NCI-H345 treated with DMSO at 0.1 percent for 48 hours (cell line): Measurements from ENCODE around the gene PTMA.

Source experiments
- DNase-seq: peaks from one replicate; lab custom pipeline; 2025; ENCODE audit not compliant: unreplicated experiment; lab: John Stamatoyannopoulos, UW

PTMA gene

DNA sequence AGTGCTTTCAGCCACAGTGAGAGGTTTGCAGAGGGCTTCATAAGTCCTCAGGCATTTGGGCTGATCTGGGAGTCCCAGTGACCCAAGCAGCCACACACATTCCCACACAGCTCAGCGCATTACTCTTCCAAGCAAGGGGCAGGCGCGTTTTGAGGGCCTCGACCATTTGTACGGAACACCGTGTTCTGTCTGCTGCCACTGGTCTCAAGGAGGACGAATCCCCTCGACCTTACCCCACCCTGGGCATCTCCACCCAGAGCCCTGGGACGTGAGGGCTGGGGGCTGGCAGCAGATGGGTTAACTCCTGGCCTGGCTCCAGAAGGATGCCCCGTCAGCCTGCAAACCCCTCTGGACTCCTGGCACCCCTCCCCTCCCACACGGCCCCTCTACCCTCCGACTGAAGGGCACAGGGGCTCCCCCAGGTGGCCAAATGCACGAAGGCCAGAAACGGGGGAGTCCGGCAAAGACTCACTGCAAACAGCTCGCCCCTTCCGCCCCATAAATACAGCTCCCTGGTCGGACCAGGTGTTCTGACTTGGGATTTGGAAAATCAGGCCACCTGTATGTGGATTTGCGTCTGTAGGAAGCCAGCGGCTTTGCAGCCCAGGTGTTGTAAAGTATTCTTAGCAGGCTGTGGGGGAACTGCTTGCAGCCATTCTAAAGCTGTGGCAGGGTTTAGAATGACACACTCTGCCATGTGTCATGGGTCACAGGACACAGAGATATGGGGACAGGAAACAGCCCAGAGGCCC is 33.6 kb upstream of the PTMA start:
- DNase-seq, result peak; percentile 25

DNA sequence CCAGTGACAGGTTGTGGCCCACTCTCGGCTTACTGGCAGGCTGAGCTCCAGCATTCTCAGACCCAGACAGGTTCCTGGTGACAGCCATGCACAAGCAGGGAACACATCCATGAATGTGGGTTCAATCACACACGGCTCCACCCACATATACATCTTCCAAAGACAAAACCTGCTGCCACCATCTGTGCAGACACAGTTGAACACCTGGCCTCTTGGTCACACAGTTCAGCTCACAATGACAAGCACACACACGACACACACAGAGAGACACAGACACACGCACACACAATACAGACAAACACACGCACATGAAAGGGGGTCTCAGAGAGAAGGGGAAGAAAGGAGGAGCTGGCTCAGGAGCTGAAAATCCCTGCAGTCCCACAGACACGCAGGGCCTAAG is 32.1 kb upstream of the PTMA start:
- DNase-seq, result no peak

GRCh38 chr2:231677632-231678104 is 30.7 kb upstream of the PTMA start:
- DNase-seq, result peak; percentile 74

DNA sequence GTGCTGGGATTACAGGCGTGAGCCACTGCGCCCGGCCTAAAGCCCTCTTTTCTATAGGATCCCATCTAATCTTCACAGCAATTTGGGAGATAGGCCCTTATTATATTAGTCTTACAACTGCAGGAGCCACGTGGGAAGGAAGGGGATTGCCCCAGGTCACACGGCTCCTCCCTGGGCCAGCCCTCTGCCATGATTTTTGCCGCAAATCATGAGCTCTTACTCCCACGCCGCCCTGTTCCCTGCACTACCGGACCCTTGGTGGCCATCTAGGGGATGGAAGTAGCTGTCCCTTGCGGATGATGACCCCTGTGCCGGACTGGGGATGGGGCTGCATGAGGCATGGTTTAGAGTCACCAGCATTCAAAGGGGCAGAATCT is 28.4 kb upstream of the PTMA start:
- no peak for DNase-seq

DNA sequence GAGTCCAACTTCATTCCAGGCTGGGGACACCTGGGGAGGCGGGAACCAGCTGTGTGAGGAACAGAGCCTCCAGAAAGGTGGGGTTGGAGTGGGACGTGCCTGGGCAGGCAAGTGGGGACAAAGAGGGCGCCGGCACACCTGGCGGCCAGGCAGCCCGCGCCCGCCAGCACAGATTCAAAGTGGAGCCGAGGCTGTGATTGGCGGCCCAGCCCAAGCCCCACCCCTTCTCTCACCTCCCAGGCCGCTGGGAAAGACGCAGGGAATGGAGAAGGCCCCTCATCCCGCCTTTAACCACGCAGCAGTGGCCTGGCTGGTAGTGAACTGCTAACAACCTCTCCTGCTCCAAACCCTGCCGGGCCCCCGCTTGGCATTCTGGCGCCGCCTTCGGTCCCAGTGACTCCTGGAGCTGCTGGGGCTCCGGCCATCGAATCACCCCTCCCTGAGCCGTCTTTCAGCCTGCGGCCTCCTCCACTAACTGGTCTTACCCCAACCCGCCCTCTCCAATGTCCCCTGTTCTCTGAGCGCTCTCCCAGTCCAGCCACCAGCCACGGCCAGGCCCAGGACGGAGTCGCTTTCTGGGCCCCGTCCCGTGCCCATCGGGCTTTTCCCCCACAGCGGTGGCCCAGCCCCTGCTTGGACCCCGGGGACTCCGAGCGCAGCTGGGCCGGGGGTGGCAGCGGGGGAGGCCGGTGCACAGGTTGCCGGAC is 27.9 kb upstream of the PTMA start:
- no peak for DNase-seq

DNA sequence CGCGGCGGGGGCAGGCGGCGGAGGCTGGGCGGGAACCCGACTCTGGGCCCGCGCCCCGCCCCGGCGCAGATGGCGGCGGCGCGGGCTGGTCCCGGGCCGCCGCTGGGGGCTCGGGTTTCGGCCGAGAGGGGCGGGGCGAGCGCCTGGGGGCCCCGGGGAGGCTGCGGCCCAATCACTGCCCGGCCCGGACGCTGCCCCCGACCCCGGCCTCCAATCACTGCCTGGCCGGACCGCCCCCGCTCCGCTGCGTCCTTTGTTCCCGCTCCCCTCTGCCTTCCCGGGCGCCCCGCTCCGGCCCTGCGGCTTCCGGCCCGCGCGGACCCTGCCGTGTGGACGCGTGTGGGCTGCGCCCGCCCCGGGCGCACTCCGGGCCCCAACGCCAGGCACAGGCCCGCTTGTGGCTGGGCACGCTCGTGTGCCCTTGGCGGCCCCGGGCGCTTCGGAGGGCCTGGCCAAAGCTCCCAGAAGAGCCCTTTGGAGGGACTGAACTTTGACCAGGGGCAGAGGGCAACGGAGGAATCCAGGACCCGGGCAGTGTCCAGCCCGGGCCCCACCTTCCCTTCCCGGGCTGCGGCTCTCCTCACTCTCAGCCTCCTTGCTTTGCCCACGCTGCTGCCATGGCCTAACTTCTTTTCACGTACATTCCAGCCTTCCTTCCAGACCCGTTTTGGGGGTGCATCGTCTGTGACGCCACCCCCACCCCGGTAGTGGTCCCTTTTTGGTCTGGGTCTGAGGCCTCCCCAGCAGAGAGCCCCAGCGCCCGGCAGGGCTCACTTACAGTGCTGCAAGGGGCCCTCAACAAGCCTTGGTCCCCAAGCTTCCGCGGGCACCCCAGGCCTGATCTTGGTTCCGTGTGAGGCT is 27.1 kb upstream of the PTMA start:
- no peak for DNase-seq

- DNase-seq, result no peak
These were observed 25.6 kb upstream of the PTMA start for GRCh38 chr2:231682603-231683291.

GRCh38 chr2:231683292-231684235 is 24.8 kb upstream of the PTMA start:
- DNase-seq, result no peak

GRCh38 chr2:231684314-231685223 is 23.8 kb upstream of the PTMA start:
- DNase-seq, result peak; percentile 77

DNA sequence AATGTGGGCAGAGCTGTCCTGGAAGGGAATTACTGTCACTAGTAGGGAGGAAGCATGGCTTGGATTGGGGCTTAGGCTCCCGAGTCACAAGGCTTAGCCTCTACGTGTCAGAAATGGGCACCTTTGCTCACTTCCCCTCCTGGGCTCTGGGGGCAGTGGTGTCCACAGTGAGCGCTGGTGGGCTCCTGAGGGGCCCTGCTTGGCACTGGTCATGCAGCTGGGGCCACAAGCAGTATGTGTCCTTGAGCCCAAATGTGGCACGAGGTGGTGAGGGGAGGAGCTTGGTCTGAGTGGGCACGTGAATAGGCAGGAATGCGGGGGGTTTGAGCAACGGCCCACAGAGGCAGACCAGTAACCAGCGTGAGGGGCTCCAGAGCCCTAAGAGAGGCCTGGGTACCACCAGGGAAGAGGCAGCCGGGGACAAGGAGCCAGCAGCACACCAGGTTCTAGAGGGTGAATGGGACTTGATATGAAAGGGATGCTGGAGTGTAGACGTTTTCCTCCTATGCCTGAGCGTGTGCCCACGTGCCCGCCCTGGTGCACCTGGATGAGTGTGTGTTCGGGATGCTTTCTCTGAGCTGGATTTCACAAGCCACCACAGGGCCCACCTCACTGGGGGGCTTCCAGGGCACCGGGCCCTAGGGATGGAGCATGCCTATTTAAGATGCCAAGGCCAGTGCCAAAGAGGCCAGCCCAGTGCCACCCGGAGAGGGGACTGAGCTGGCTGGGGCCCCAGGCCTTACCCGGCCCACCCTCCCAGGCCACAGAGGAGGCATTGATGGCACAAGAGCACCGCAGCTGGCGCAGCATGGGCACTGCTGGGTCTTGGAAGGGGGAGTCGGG is 22.8 kb upstream of the PTMA start:
- DNase-seq, result no peak

DNA sequence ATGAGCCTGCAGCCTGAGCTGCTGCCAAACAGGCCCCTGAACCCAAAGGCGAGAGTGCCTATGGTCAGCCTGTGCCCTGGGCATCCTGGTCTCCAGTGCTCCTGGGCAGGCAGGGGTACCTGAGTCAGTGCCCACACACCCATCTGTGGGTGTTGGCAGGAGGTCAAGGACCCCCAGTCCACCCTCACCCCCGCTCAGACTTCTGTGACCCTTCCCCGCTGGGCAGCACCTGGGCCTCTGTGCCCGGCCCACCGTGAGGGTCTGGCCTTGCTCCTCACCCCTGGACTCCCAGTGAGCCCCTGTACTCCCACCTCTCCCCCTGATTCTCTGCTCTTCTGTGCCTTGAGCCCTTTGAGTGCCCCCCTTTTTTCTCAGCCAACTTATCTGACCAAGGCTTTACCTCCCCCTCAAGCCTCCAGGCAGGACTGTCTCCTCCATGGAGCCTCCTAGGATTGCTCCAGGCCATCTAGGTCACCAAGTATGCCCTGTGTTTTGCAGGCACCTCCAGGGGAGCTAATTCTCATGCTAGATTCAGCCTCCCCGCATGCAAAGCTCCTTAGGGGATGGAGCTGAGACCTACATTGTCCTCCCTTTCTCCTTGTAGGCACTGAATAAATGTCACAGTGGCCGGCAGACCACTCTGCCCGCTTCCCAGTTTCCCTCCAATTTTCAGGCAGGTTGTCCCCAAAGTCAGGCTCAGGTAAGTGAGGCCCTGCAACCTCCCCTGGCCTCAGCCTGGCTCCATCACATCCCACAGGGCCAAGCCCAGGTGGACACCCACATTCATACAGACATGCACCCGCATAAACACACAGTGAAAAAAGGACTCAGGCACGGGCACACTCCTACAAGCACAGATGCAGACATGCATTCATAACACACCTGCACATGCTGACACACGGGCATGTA is 21.9 kb upstream of the PTMA start:
- DNase-seq, result no peak

GRCh38 chr2:231687133-231687852 is 21.0 kb upstream of the PTMA start:
- no peak for DNase-seq

GRCh38 chr2:231687961-231688360 is 20.4 kb upstream of the PTMA start:
- no peak for DNase-seq

GRCh38 chr2:231688719-231689118 is 19.6 kb upstream of the PTMA start:
- DNase-seq, result no peak

GRCh38 chr2:231689124-231689893 is 19.0 kb upstream of the PTMA start:
- DNase-seq, result no peak
